K562 (cell line): ENCODE data around the gene HES5. TPM values are rescaled to one million over a fixed set of nuclear protein-coding genes. Genes with fewer than 3 reads are reported as not detected.
A peak's percentile ranks its signal among the peaks of the same experiment; 100 is the strongest.

Source experiments
- ARID2 ChIP-seq: fragments of 450-650 bp; IDR thresholded peaks from 2 replicates; pipeline ENCODE4 v1.6.1; 2017; ENCODE audit warnings: antibody characterized with exemption, mild to moderate bottlenecking
- ILF3 ChIP-seq: fragments of 450-650 bp; IDR thresholded peaks from 2 replicates; pipeline ENCODE4 v1.6.1; 2018; ENCODE audit warnings: antibody characterized with exemption, mild to moderate bottlenecking, moderate library complexity, borderline replicate concordance
- KDM2B ChIP-seq: fragments of 250-450 bp; sonication (Bioruptor Pico); IDR thresholded peaks from 2 replicates; pipeline ENCODE4 v1.8.0; 2021; ENCODE audit warnings: mild to moderate bottlenecking, moderate library complexity
- KDM5B ChIP-seq: fragments of 200-600 bp; sonication (generic); IDR thresholded peaks from 2 replicates; pipeline ENCODE4 v1.6.1; 2012; ENCODE audit warnings: low read depth, mild to moderate bottlenecking, moderate library complexity, low read length, control low read depth, inconsistent platforms; ENCODE audit not compliant: insufficient replicate concordance
- MCM2 ChIP-seq: fragments of 450-650 bp; IDR thresholded peaks from 2 replicates; pipeline ENCODE4 v1.6.1; 2017; ENCODE audit warnings: low read depth, mild to moderate bottlenecking
- NELFE ChIP-seq: IDR thresholded peaks from 2 replicates; pipeline ENCODE4 v1.6.1; 2011; ENCODE audit warnings: mild to moderate bottlenecking; ENCODE audit not compliant: insufficient read depth, insufficient read length
- POLR2AphosphoS5 ChIP-seq: IDR thresholded peaks from 2 replicates; pipeline ENCODE4 v1.6.1; 2011; ENCODE audit warnings: mild to moderate bottlenecking, low read depth, low read length, moderate library complexity; ENCODE audit not compliant: control insufficient read depth, insufficient read depth
- PURB ChIP-seq: sonication (generic); formaldehyde crosslinking; IDR thresholded peaks from 2 replicates; pipeline ENCODE4 v1.9.0; 2021; ENCODE audit warnings: low read depth, mild to moderate bottlenecking, missing genetic modification reagents
- SAP30 ChIP-seq: fragments of 200-600 bp; sonication (generic); IDR thresholded peaks from 2 replicates; pipeline ENCODE4 v1.6.1; 2012; ENCODE audit warnings: borderline replicate concordance, low read depth, mild to moderate bottlenecking, moderate library complexity, low read length, control low read depth, inconsistent platforms; ENCODE audit not compliant: insufficient read depth, poor library complexity, severe bottlenecking
- U2AF2 ChIP-seq: fragments of 200-400 bp; formaldehyde crosslinking; optimal IDR thresholded peaks from 2 replicates; pipeline ENCODE3; 2017; ENCODE audit warnings: low read depth, mild to moderate bottlenecking, low read length
- ZC3H11A ChIP-seq: IDR thresholded peaks from 2 replicates; pipeline ENCODE4 v1.6.1; 2012; ENCODE audit warnings: low read depth, low read length, improper control_type of control experiment
- ZNF212 ChIP-seq: fragments of 450-650 bp; formaldehyde crosslinking; IDR thresholded peaks from 2 replicates; pipeline ENCODE4 v1.4.0; 2020; ENCODE audit warnings: mild to moderate bottlenecking
- ZNF24 ChIP-seq: fragments of 450-650 bp; IDR thresholded peaks from 2 replicates; pipeline ENCODE4 v1.6.1; 2016
- ZNF282 ChIP-seq: sonication (generic); formaldehyde crosslinking; IDR thresholded peaks from 2 replicates; pipeline ENCODE4 v1.8.1; 2023; ENCODE audit warnings: missing genetic modification reagents
- polyA plus RNA-seq, 8 experiments: library from polyadenylated mRNA; depleted of rRNA in 4 of 8; stranded (reverse) in 5 of 8; unstranded in 3 of 8; fragments of >200 nt; fragmentation: Nextera tagmentation in 2 of 8; fragmentation: Illumina TruSeq in 1 of 8; extraction: Ambion mirVana in 2 of 8; extraction: Trizol in 1 of 8; gene quantifications; 2 replicates each; pipeline versions ENCODE4 v1.2.1 to v1.2.3, GENCODE V29; 2011 to 2014; ENCODE audit warnings: inconsistent platforms in 1 of 8, missing spikeins in 1 of 8
- total RNA-seq, 7 experiments: library from RNA; depleted of rRNA in 6 of 7; stranded (reverse); fragments of >200 nt in 6 of 7; fragmentation: Illumina TruSeq in 2 of 7; extraction: Trizol in 2 of 7; gene quantifications; 2 replicates each; pipeline versions ENCODE4 v1.2.1 to v1.2.3, GENCODE V29; 2011 to 2021; ENCODE audit warnings: low replicate concordance in 1 of 7
- TF ChIP-seq, protein P1 (sequence below): sonication (generic); formaldehyde crosslinking; IDR thresholded peaks from 2 replicates; pipeline ENCODE4 v1.8.1; 2023; ENCODE audit warnings: missing genetic modification reagents, mild to moderate bottlenecking, borderline replicate concordance
- TF ChIP-seq, protein P2 (sequence below): fragments of 450-650 bp; IDR thresholded peaks from 2 replicates; pipeline ENCODE4 v1.6.1; 2018; ENCODE audit warnings: mild to moderate bottlenecking, low read depth; ENCODE audit not compliant: partially characterized antibody
- TF ChIP-seq, protein P3 (sequence below): fragments of 250-450 bp; sonication (Bioruptor Pico); IDR thresholded peaks from 2 replicates; pipeline ENCODE4 v1.4.0; 2020; ENCODE audit warnings: mild to moderate bottlenecking, moderate library complexity
- TF ChIP-seq, protein P4 (sequence below): fragments of 200-800 bp; sonication (Bioruptor generic); IDR thresholded peaks from 2 replicates; pipeline ENCODE4 v1.6.1; 2017; ENCODE audit warnings: missing genetic modification characterization, missing compliant biosample characterization

HES5 gene
- total and polyA plus RNA-seq, 9 of the 15 experiments (the other 6 are each of a cell fraction or from before 2014, with no cell fraction given): not detected

DNA sequence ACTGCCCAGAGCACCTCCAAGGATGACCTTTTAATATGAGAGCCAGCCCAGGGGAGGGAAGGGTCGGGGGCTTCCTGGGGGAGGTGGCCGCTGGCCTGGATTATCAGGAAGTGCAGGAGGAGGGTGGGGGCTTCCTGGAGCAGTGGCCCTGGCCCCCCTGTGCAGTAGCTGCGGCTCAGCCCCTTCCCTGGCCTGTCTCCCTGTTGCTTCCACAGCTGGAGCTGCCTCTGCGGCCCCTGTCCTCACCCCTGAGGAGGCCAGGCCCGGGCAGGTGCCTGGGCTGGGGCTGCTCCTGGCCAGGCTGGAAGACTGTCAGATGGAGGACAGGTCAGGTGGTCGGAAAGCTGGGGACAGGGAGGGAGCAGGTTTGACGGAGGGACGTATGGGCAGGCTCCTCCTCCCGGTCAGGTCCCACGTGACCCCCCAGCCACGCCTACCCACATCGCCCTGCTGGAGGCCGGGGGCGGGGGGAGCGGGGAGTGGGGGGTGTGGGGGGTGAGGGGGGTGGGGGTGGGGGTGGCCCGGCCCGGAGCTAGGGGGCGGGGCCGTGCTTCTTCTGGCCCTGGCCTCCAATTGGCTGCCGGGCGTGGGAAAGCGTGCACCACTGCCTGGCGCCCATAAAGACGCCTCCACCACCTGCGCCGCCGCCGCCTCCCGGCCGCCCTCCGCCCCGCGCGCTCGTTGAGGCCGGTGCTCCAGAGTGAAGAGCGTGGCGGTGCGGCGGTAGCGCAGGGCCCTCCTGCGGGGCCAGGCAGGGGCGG lies 15.9 kb upstream of the HES5 start (continued):
- TF ChIP-seq MCM2 (no peak), POLR2AphosphoS5 (peak; percentile 42; the same call in 1 of the 2 replicates), ZNF24 (no peak), ZNF282 (no peak), SAP30 (no peak), NELFE (no peak), ILF3 (no peak; the same call in 1 of the 2 replicates), PURB (CRISPR knock-in tag) (no peak), KDM5B (peak; percentile 72), ARID2 (no peak), U2AF2 (no peak), ZC3H11A (no peak), KDM2B (CRISPR knock-in tag) (no peak), ZNF212 (no peak)
- TF ChIP-seq, protein P1, sequence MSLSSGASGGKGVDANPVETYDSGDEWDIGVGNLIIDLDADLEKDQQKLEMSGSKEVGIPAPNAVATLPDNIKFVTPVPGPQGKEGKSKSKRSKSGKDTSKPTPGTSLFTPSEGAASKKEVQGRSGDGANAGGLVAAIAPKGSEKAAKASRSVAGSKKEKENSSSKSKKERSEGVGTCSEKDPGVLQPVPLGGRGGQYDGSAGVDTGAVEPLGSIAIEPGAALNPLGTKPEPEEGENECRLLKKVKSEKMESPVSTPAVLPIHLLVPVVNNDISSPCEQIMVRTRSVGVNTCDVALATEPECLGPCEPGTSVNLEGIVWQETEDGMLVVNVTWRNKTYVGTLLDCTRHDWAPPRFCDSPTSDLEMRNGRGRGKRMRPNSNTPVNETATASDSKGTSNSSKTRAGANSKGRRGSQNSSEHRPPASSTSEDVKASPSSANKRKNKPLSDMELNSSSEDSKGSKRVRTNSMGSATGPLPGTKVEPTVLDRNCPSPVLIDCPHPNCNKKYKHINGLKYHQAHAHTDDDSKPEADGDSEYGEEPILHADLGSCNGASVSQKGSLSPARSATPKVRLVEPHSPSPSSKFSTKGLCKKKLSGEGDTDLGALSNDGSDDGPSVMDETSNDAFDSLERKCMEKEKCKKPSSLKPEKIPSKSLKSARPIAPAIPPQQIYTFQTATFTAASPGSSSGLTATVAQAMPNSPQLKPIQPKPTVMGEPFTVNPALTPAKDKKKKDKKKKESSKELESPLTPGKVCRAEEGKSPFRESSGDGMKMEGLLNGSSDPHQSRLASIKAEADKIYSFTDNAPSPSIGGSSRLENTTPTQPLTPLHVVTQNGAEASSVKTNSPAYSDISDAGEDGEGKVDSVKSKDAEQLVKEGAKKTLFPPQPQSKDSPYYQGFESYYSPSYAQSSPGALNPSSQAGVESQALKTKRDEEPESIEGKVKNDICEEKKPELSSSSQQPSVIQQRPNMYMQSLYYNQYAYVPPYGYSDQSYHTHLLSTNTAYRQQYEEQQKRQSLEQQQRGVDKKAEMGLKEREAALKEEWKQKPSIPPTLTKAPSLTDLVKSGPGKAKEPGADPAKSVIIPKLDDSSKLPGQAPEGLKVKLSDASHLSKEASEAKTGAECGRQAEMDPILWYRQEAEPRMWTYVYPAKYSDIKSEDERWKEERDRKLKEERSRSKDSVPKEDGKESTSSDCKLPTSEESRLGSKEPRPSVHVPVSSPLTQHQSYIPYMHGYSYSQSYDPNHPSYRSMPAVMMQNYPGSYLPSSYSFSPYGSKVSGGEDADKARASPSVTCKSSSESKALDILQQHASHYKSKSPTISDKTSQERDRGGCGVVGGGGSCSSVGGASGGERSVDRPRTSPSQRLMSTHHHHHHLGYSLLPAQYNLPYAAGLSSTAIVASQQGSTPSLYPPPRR (CRISPR knock-in tag): no peak
- TF ChIP-seq, protein P2, sequence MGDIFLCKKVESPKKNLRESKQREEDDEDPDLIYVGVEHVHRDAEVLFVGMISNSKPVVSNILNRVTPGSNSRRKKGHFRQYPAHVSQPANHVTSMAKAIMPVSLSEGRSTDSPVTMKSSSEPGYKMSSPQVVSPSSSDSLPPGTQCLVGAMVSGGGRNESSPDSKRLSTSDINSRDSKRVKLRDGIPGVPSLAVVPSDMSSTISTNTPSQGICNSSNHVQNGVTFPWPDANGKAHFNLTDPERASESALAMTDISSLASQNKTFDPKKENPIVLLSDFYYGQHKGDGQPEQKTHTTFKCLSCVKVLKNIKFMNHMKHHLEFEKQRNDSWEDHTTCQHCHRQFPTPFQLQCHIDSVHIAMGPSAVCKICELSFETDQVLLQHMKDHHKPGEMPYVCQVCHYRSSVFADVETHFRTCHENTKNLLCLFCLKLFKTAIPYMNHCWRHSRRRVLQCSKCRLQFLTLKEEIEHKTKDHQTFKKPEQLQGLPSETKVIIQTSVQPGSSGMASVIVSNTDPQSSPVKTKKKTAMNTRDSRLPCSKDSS: no peak
- TF ChIP-seq, protein P3, sequence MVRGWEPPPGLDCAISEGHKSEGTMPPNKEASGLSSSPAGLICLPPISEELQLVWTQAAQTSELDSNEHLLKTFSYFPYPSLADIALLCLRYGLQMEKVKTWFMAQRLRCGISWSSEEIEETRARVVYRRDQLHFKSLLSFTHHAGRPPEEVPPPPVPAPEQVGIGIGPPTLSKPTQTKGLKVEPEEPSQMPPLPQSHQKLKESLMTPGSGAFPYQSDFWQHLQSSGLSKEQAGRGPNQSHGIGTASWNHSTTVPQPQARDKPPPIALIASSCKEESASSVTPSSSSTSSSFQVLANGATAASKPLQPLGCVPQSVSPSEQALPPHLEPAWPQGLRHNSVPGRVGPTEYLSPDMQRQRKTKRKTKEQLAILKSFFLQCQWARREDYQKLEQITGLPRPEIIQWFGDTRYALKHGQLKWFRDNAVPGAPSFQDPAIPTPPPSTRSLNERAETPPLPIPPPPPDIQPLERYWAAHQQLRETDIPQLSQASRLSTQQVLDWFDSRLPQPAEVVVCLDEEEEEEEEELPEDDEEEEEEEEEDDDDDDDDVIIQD (CRISPR knock-in tag): no peak
- TF ChIP-seq, protein P4, sequence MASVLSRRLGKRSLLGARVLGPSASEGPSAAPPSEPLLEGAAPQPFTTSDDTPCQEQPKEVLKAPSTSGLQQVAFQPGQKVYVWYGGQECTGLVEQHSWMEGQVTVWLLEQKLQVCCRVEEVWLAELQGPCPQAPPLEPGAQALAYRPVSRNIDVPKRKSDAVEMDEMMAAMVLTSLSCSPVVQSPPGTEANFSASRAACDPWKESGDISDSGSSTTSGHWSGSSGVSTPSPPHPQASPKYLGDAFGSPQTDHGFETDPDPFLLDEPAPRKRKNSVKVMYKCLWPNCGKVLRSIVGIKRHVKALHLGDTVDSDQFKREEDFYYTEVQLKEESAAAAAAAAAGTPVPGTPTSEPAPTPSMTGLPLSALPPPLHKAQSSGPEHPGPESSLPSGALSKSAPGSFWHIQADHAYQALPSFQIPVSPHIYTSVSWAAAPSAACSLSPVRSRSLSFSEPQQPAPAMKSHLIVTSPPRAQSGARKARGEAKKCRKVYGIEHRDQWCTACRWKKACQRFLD (CRISPR knock-in tag): no peak; the same call in 1 of the 2 replicates
